K562 (cell line): ENCODE data around the gene RAB7A. TPM values are rescaled to one million over a fixed set of nuclear protein-coding genes. Genes with fewer than 3 reads are reported as not detected.

Experiments used
- CBX3 ChIP-seq, 2 experiments: IDR thresholded peaks; 1 replicate in 1 of 2; 2 replicates in 1 of 2; pipeline ENCODE4 v1.6.1; 2012; ENCODE audit warnings: inconsistent platforms in 2 of 2, low read length in 2 of 2, borderline replicate concordance in 1 of 2, control low read depth in 1 of 2
- CBX5 ChIP-seq: IDR thresholded peaks from 2 replicates; pipeline ENCODE4 v1.6.1; 2014; ENCODE audit warnings: low read depth, borderline replicate concordance
- HLTF ChIP-seq: fragments of 450-650 bp; IDR thresholded peaks from 2 replicates; pipeline ENCODE4 v1.6.1; 2016
- HNRNPUL1 ChIP-seq: fragments of 200-400 bp; formaldehyde crosslinking; IDR thresholded peaks from 2 replicates; pipeline ENCODE4 v1.6.1; 2017; ENCODE audit warnings: low read length
- JUN ChIP-seq, 2 experiments: sonication (generic) in 1 of 2; formaldehyde crosslinking in 1 of 2; IDR thresholded peaks; 2 replicates each; pipeline versions ENCODE4 v1.6.1 to v1.8.0; 2012 to 2022; ENCODE audit warnings: borderline replicate concordance in 2 of 2, mild to moderate bottlenecking in 2 of 2, improper control_type of control experiment in 1 of 2, low read depth in 1 of 2, low read length in 1 of 2, missing genetic modification reagents in 1 of 2
- KLF6 ChIP-seq: fragments of 250-450 bp; sonication (Bioruptor Pico); IDR thresholded peaks from 2 replicates; pipeline ENCODE4 v1.4.0; 2020; ENCODE audit warnings: mild to moderate bottlenecking, moderate library complexity, borderline replicate concordance
- polyA plus RNA-seq, 8 experiments: library from polyadenylated mRNA; depleted of rRNA in 4 of 8; stranded (reverse) in 5 of 8; unstranded in 3 of 8; fragments of >200 nt; fragmentation: Nextera tagmentation in 2 of 8; fragmentation: Illumina TruSeq in 1 of 8; extraction: Ambion mirVana in 2 of 8; extraction: Trizol in 1 of 8; gene quantifications; 2 replicates each; pipeline versions ENCODE4 v1.2.1 to v1.2.3, GENCODE V29; 2011 to 2014; ENCODE audit warnings: inconsistent platforms in 1 of 8, missing spikeins in 1 of 8
- total RNA-seq, 7 experiments: library from RNA; depleted of rRNA in 6 of 7; stranded (reverse); fragments of >200 nt in 6 of 7; fragmentation: Illumina TruSeq in 2 of 7; extraction: Trizol in 2 of 7; gene quantifications; 2 replicates each; pipeline versions ENCODE4 v1.2.1 to v1.2.3, GENCODE V29; 2011 to 2021; ENCODE audit warnings: low replicate concordance in 1 of 7
- TF ChIP-seq, protein P1 (sequence below): fragments of 450-650 bp; IDR thresholded peaks from 2 replicates; pipeline ENCODE4 v1.6.1; 2018; ENCODE audit warnings: mild to moderate bottlenecking, low read depth; ENCODE audit not compliant: partially characterized antibody
- TF ChIP-seq, protein P2 (sequence below): fragments of 250-450 bp; sonication (Bioruptor Pico); IDR thresholded peaks from 2 replicates; pipeline ENCODE4 v1.5.1; 2021; ENCODE audit warnings: mild to moderate bottlenecking
- TF ChIP-seq, protein P3 (sequence below): sonication (generic); formaldehyde crosslinking; IDR thresholded peaks from 2 replicates; pipeline ENCODE4 v1.8.1; 2023; ENCODE audit warnings: mild to moderate bottlenecking, missing genetic modification reagents

RAB7A gene
- total and polyA plus RNA-seq, 9 of the 15 experiments (the other 6 are each of a cell fraction or from before 2014, with no cell fraction given): 30.9 to 204 (median 72.8) TPM

DNA sequence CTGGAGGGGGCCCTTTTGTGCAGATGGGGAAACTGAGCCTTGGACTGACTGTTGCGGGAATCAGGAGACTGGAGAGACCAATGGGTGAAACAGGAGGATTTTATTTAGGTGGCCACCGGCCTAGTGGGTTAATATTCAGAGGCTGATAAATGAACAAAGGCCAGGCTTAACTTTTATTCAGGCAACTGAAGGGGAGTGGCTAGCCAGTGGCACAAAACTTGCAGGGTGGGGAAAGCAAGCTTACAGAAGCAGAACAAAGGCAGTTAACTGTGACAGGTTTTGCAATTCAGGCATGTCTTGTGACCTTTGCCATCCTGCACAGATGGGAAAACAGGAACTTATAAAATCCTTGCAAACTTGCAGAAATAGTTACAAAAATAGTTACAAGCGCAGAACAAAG is 128.5 kb downstream of the RAB7A start (continued):
- TF ChIP-seq, protein P1, sequence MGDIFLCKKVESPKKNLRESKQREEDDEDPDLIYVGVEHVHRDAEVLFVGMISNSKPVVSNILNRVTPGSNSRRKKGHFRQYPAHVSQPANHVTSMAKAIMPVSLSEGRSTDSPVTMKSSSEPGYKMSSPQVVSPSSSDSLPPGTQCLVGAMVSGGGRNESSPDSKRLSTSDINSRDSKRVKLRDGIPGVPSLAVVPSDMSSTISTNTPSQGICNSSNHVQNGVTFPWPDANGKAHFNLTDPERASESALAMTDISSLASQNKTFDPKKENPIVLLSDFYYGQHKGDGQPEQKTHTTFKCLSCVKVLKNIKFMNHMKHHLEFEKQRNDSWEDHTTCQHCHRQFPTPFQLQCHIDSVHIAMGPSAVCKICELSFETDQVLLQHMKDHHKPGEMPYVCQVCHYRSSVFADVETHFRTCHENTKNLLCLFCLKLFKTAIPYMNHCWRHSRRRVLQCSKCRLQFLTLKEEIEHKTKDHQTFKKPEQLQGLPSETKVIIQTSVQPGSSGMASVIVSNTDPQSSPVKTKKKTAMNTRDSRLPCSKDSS: peak; percentile 86
- TF ChIP-seq CBX5 (peak; percentile 93), JUN (IDR thresholded peaks at IDR 0.05; ENCODE audit: borderline replicate concordance, low read depth, low read length) (peak; percentile 22; the same call in 1 of the 2 replicates), JUN (CRISPR knock-in tag; IDR thresholded peaks at IDR 0.05; ENCODE audit: borderline replicate concordance) (no peak), KLF6 (CRISPR knock-in tag) (no peak), HLTF (peak; percentile 81; the same call in 1 of the 2 replicates), HNRNPUL1 (no peak), CBX3 (IDR thresholded peaks at IDR 0.05; ENCODE audit: borderline replicate concordance in 1 of 2, low read length in 2 of 2) (peak; percentile 57 to 97)
- TF ChIP-seq, protein P2, sequence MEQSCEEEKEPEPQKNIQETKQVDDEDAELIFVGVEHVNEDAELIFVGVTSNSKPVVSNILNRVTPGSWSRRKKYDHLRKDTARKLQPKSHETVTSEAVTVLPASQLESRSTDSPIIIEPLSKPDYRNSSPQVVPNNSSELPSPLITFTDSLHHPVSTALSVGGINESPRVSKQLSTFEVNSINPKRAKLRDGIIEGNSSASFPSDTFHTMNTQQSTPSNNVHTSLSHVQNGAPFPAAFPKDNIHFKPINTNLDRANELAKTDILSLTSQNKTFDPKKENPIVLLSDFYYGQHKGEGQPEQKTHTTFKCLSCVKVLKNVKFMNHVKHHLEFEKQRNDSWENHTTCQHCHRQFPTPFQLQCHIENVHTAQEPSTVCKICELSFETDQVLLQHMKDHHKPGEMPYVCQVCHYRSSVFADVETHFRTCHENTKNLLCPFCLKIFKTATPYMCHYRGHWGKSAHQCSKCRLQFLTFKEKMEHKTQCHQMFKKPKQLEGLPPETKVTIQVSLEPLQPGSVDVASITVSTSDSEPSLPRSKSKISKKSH (CRISPR knock-in tag): peak; percentile 92
- TF ChIP-seq, protein P3, sequence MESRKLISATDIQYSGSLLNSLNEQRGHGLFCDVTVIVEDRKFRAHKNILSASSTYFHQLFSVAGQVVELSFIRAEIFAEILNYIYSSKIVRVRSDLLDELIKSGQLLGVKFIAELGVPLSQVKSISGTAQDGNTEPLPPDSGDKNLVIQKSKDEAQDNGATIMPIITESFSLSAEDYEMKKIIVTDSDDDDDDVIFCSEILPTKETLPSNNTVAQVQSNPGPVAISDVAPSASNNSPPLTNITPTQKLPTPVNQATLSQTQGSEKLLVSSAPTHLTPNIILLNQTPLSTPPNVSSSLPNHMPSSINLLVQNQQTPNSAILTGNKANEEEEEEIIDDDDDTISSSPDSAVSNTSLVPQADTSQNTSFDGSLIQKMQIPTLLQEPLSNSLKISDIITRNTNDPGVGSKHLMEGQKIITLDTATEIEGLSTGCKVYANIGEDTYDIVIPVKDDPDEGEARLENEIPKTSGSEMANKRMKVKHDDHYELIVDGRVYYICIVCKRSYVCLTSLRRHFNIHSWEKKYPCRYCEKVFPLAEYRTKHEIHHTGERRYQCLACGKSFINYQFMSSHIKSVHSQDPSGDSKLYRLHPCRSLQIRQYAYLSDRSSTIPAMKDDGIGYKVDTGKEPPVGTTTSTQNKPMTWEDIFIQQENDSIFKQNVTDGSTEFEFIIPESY (CRISPR knock-in tag): no peak
